HCT116 (cell line): Measurements from ENCODE around the gene AK5. TPM values are rescaled to one million over a fixed set of nuclear protein-coding genes. Genes with fewer than 3 reads are reported as not detected.

ENCODE experiments used
- ATAC-seq: fragments of 200-7000 bp; cut with Tn5 transposase; 2 replicates; pipeline ENCODE4 v1.9.1; 2020; ENCODE audit warnings: mild to moderate bottlenecking, moderate library complexity
- BruUV-seq: library from RNA; stranded (reverse); fragments of 400-500 nt; replicated peaks from 2 replicates; lab custom pipeline; 2021; lab: Mats Ljungman, UMichigan
- CTCF ChIA-PET: fragments of 300-600 bp; sonication (Branson Sonifier 250); formaldehyde crosslinking; loops from one replicate; lab custom pipeline; 2021; ENCODE audit warnings: antibody characterized with exemption; lab: Charles Lee
- POLR2A ChIA-PET: fragments of 300-600, 350-600 bp; sonication (Branson Sonifier 250); formaldehyde crosslinking; loops from one replicate; lab custom pipeline; 2021; ENCODE audit warnings: antibody characterized with exemption; lab: Charles Lee
- RAD21 ChIA-PET, 2 experiments: fragments of 300-600 bp; sonication (Branson Sonifier 250); formaldehyde crosslinking; loops; one replicate each; lab custom pipeline; 2023; ENCODE audit warnings: low total read pairs in 2 of 2; ENCODE audit not compliant: uncharacterized antibody in 2 of 2, unreplicated experiment in 2 of 2, low non-redundant PET in 1 of 2; lab: Charles Lee
- DNase-seq: peaks from one replicate; pipeline ENCODE4 v3.0.0-alpha.2; 2010; ENCODE audit warnings: low read depth, low spot score
- H2AFZ ChIP-seq: fragments of 200-600 bp; shearing (Covaris generic), sonication (generic); 2 replicates; pipeline ENCODE4 v1.6.1; 2017; ENCODE audit warnings: low read depth, mixed run types, mixed read lengths, antibody characterized with exemption, low read length; ENCODE audit not compliant: poor library complexity, severe bottlenecking
- H3K27ac ChIP-seq: 2 replicates; pipeline ENCODE4 v1.5.1; 2012; ENCODE audit warnings: low read depth, low read length
- H3K27me3 ChIP-seq: fragments of 200-600 bp; sonication (generic); 2 replicates; pipeline ENCODE4 v1.6.1; 2016; ENCODE audit warnings: mixed run types, low read length, mixed read lengths; ENCODE audit not compliant: insufficient read depth
- H3K36me3 ChIP-seq, 2 experiments: fragments of 200-500 bp in 1 of 2; fragments of 200-600 bp in 1 of 2; sonication (Bioruptor generic) in 1 of 2; sonication (generic) in 1 of 2; 2 replicates each; pipeline versions ENCODE4 v1.5.1 to v1.6.1; 2014 to 2016; ENCODE audit warnings: low read length in 2 of 2, inconsistent platforms in 1 of 2, mixed read lengths in 1 of 2, mixed run types in 1 of 2; ENCODE audit not compliant: insufficient read depth in 2 of 2, control insufficient read depth in 1 of 2
- H3K4me1 ChIP-seq, 2 experiments: fragments of 200-600 bp in 1 of 2; sonication (generic) in 1 of 2; 2 replicates each; pipeline versions ENCODE4 v1.5.1 to v1.6.1; 2012 to 2017; ENCODE audit warnings: low read length in 2 of 2, inconsistent platforms in 1 of 2, mild to moderate bottlenecking in 1 of 2, mixed read lengths in 1 of 2, mixed run types in 1 of 2, moderate library complexity in 1 of 2; ENCODE audit not compliant: insufficient read depth in 2 of 2, control insufficient read depth in 1 of 2
- H3K4me2 ChIP-seq: fragments of 200-600 bp; sonication (generic); 2 replicates; pipeline ENCODE4 v1.6.1; 2017; ENCODE audit warnings: mixed run types, low read length, mixed read lengths
- H3K4me3 ChIP-seq, 2 experiments: fragments of 200-600 bp in 1 of 2; sonication (generic) in 1 of 2; replicated peaks in 1 of 2; 2 replicates each; pipeline ENCODE4 v1.5.1; 2011 to 2016; ENCODE audit warnings: low read length in 2 of 2, control low read depth in 1 of 2, low read depth in 1 of 2, mild to moderate bottlenecking in 1 of 2, mixed read lengths in 1 of 2, mixed run types in 1 of 2
- H3K79me2 ChIP-seq: fragments of 200-600 bp; sonication (generic); 2 replicates; pipeline ENCODE4 v1.6.1; 2017; ENCODE audit warnings: mild to moderate bottlenecking, mixed run types, low read length, moderate library complexity, mixed read lengths; ENCODE audit not compliant: insufficient read depth
- H3K9ac ChIP-seq: fragments of 200-600 bp; sonication (generic); 2 replicates; pipeline ENCODE4 v1.6.1; 2016; ENCODE audit warnings: low read length, mixed read lengths
- H3K9me2 ChIP-seq: fragments of 200-600 bp; sonication (generic), shearing (Covaris generic); 2 replicates; pipeline ENCODE4 v1.6.1; 2017; ENCODE audit warnings: mixed run types, mild to moderate bottlenecking, moderate library complexity; ENCODE audit not compliant: insufficient read depth
- H3K9me3 ChIP-seq, 2 experiments: fragments of 200-500 bp in 1 of 2; fragments of 200-600 bp in 1 of 2; sonication (Bioruptor generic) in 1 of 2; sonication (generic) in 1 of 2; 2 replicates each; pipeline ENCODE4 v1.6.1; 2014 to 2017; ENCODE audit warnings: low read length in 2 of 2, mixed read lengths in 2 of 2, inconsistent platforms in 1 of 2, low read depth in 1 of 2, mild to moderate bottlenecking in 1 of 2, mixed run types in 1 of 2, moderate library complexity in 1 of 2; ENCODE audit not compliant: control insufficient read depth in 1 of 2, insufficient read depth in 1 of 2
- H4K20me1 ChIP-seq: fragments of 200-600 bp; sonication (generic), shearing (Covaris generic); 2 replicates; pipeline ENCODE4 v1.6.1; 2017; ENCODE audit warnings: mixed run types, mild to moderate bottlenecking, moderate library complexity; ENCODE audit not compliant: insufficient read depth
- ATF3 ChIP-seq: IDR thresholded peaks from 2 replicates; pipeline ENCODE4 v1.6.1; 2012
- CBX3 ChIP-seq: IDR thresholded peaks from 2 replicates; pipeline ENCODE4 v1.6.1; 2012; ENCODE audit warnings: low read depth
- CEBPB ChIP-seq: IDR thresholded peaks from 2 replicates; pipeline ENCODE4 v1.6.1; 2012; ENCODE audit warnings: low read depth
- CTCF ChIP-seq, 3 experiments: fragments of 200-600 bp in 1 of 3; sonication (generic) in 1 of 3; IDR thresholded peaks in 2 of 3; conservative IDR thresholded peaks in 1 of 3; 2 replicates each; pipeline ENCODE4 v1.5.1; 2012 to 2017; ENCODE audit warnings: low read depth in 2 of 3, low read length in 2 of 3, antibody characterized with exemption in 1 of 3, borderline replicate concordance in 1 of 3, control low read depth in 1 of 3, mild to moderate bottlenecking in 1 of 3, mixed read lengths in 1 of 3, mixed run types in 1 of 3, moderate library complexity in 1 of 3; ENCODE audit not compliant: insufficient read depth in 1 of 3
- ELF1 ChIP-seq: IDR thresholded peaks from 2 replicates; pipeline ENCODE4 v1.6.1; 2012; ENCODE audit warnings: low read depth, borderline replicate concordance
- EZH2 ChIP-seq: fragments of 200-600 bp; sonication (generic); IDR thresholded peaks from 2 replicates; pipeline ENCODE4 v1.6.1; 2017; ENCODE audit warnings: antibody characterized with exemption, mixed run types
- EZH2phosphoT487 ChIP-seq: fragments of 200-600 bp; IDR thresholded peaks from 2 replicates; pipeline ENCODE4 v1.6.1; 2018; ENCODE audit warnings: antibody characterized with exemption, borderline replicate concordance
- FOSL1 ChIP-seq: IDR thresholded peaks from 2 replicates; pipeline ENCODE4 v1.6.1; 2012; ENCODE audit warnings: low read depth
- JUND ChIP-seq: IDR thresholded peaks from 2 replicates; pipeline ENCODE4 v1.6.1; 2012
- MAX ChIP-seq: IDR thresholded peaks from 2 replicates; pipeline ENCODE4 v1.6.1; 2012
- POLR2A ChIP-seq: IDR thresholded peaks from 2 replicates; pipeline ENCODE4 v1.7.0; 2011; ENCODE audit warnings: borderline replicate concordance; ENCODE audit not compliant: insufficient read depth, insufficient read length; ENCODE audit errors: extremely low read depth
- POLR2AphosphoS5 ChIP-seq: IDR thresholded peaks from 2 replicates; pipeline ENCODE4 v1.6.1; 2011; ENCODE audit warnings: mild to moderate bottlenecking, low read depth, low read length, moderate library complexity
- RAD21 ChIP-seq: IDR thresholded peaks from 2 replicates; pipeline ENCODE4 v1.6.1; 2012; ENCODE audit warnings: low read depth, mild to moderate bottlenecking
- SIN3A ChIP-seq: IDR thresholded peaks from 2 replicates; pipeline ENCODE4 v1.6.1; 2012; ENCODE audit warnings: low read depth
- SP1 ChIP-seq: IDR thresholded peaks from 2 replicates; pipeline ENCODE4 v1.6.1; 2012; ENCODE audit warnings: low read depth
- SRF ChIP-seq: IDR thresholded peaks from 2 replicates; pipeline ENCODE4 v1.6.1; 2012; ENCODE audit warnings: low read depth
- TCF7L2 ChIP-seq: IDR thresholded peaks from 2 replicates; pipeline ENCODE4 v1.7.0; 2011; ENCODE audit warnings: borderline replicate concordance, inconsistent platforms; ENCODE audit not compliant: insufficient read depth, insufficient read length; ENCODE audit errors: extremely low read depth
- ZBTB33 ChIP-seq: IDR thresholded peaks from 2 replicates; pipeline ENCODE4 v1.6.1; 2011; ENCODE audit warnings: mild to moderate bottlenecking, low read length, moderate library complexity; ENCODE audit not compliant: insufficient replicate concordance; ENCODE audit errors: extremely low read depth
- ZNF274 ChIP-seq: fragments of 200-500 bp; sonication (Bioruptor generic); IDR thresholded peaks from 2 replicates; pipeline ENCODE4 v1.6.1; 2014; ENCODE audit warnings: mild to moderate bottlenecking, low read depth, low read length, inconsistent platforms
- intact Hi-C: fragments of 100-400 bp; cut with micrococcal nuclease; formaldehyde crosslinking; loops from 2 replicates; pipeline ENCODE4 v1.10.0; 2022
- total RNA-seq: library from RNA; stranded (reverse); gene quantifications from one replicate; pipeline ENCODE4 v1.2.1, GENCODE V29; 2021; ENCODE audit not compliant: unreplicated experiment

The AK5 gene
- total RNA-seq, 1 experiment from 2014 or later: 0.22 TPM

GRCh38 chr1:77550135-77550534 lies 268.3 kb downstream of the AK5 start (continued):
- TF ChIP-seq JUND (no peak), CBX3 (no peak), ZNF274 (no peak), FOSL1 (no peak), EZH2phosphoT487 (no peak), EZH2 (no peak), SP1 (no peak)

GRCh38 chr1:77552626-77553025 lies 270.8 kb downstream of the AK5 start:
- Histone ChIP-seq H3K9ac (no peak overlapping the region), H3K4me2 (no peak overlapping the region), H3K27ac (no peak overlapping the region), H3K27me3 (no peaks in the 10 kb centered on the region), H3K36me3 (no peaks in the 10 kb centered on the region), H3K4me3 (no peak overlapping the region), H3K9me3 (no peaks in the 10 kb centered on the region), H3K9me2 (no peaks in the 10 kb centered on the region)
- ChIA-PET POLR2A (no interaction called here), CTCF (no interaction called here)
- intact Hi-C loops: no loop called here
- ATAC-seq (no peak), DNase-seq (no peak)
- no peak for TF ChIP-seq EZH2phosphoT487
- no peak for TF ChIP-seq ELF1
- TF ChIP-seq RAD21: no peak
- no peak for TF ChIP-seq SRF
- no peak for TF ChIP-seq POLR2A
- TF ChIP-seq CEBPB: no peak
- no peak for TF ChIP-seq SP1
- no peak for TF ChIP-seq CBX3
- TF ChIP-seq TCF7L2: no peak
- TF ChIP-seq ATF3: no peak
- no peak for TF ChIP-seq JUND
- no peak for TF ChIP-seq SIN3A
- TF ChIP-seq MAX: no peak
- no peak for TF ChIP-seq CTCF (IDR thresholded peaks at IDR 0.05 in 2 of 3, conservative IDR thresholded peaks at IDR 0.05 in 1 of 3; ENCODE audit: borderline replicate concordance in 1 of 3, insufficient read depth in 1 of 3, low read depth in 2 of 3, low read length in 2 of 3)
- no peak for TF ChIP-seq POLR2AphosphoS5
- no peak for TF ChIP-seq FOSL1
- no peak for TF ChIP-seq ZBTB33
- TF ChIP-seq, all 23 proteins: peak for 0
- no peaks in the 10 kb centered on the region for H4K20me1 ChIP-seq
- H3K79me2 ChIP-seq: no peaks in the 10 kb centered on the region
- no TSS peak for BruUV-seq
- H3K4me1 ChIP-seq: no peaks in the 10 kb centered on the region
- no peak overlapping the region for H2AFZ ChIP-seq
- RAD21 ChIA-PET: no interaction called here
